Thymus (tissue), 11 donors: ENCODE measurements around the gene DNAJC8. TPM values are rescaled to one million over a fixed set of nuclear protein-coding genes. Genes with fewer than 3 reads are reported as not detected.

ENCODE experiments used
- DNase-seq, 9 donors: peaks; one replicate each; pipeline ENCODE4 v3.0.0-alpha.2; 2013; ENCODE audit warnings: low spot score in 9 of 9, low read depth in 6 of 9, missing footprints in 1 of 9
- H3K27ac ChIP-seq, 2 donors: one replicate each; pipeline ENCODE4 v1.5.1; 2013; ENCODE audit warnings: control low read depth in 1 of 2, low read depth in 1 of 2, low read length in 1 of 2, mild to moderate bottlenecking in 1 of 2, moderate library complexity in 1 of 2
- H3K27me3 ChIP-seq, 2 donors: one replicate each; pipeline ENCODE4 v1.5.1; 2013; ENCODE audit warnings: low read length in 1 of 2; ENCODE audit not compliant: control insufficient read depth in 2 of 2, insufficient read depth in 1 of 2
- H3K36me3 ChIP-seq, 2 donors: one replicate each; pipeline ENCODE4 v1.5.1; 2013; ENCODE audit warnings: low read length in 1 of 2, mild to moderate bottlenecking in 1 of 2, moderate library complexity in 1 of 2; ENCODE audit not compliant: control insufficient read depth in 2 of 2, insufficient read depth in 2 of 2
- H3K4me1 ChIP-seq, 2 donors: one replicate each; pipeline ENCODE4 v1.5.1; 2013; ENCODE audit warnings: low read length in 2 of 2; ENCODE audit not compliant: control insufficient read depth in 2 of 2, insufficient read depth in 2 of 2
- H3K4me3 ChIP-seq, 2 donors: one replicate each; pipeline ENCODE4 v1.5.1; 2013; ENCODE audit warnings: low read length in 2 of 2, control low read depth in 1 of 2, mild to moderate bottlenecking in 1 of 2
- H3K9me3 ChIP-seq, 2 donors: one replicate each; pipeline ENCODE4 v1.5.1; 2013; ENCODE audit warnings: low read length in 1 of 2, mild to moderate bottlenecking in 1 of 2; ENCODE audit not compliant: control insufficient read depth in 2 of 2, insufficient read depth in 1 of 2
- WGBS: extraction: QIAGEN DNeasy Blood & Tissue Kit; methylation state at CpG from one replicate; pipeline ENCODE4 v1.1.7; 2013; 5-methylcytosine and 5-hydroxymethylcytosine counted together
- polyA plus RNA-seq: library from polyadenylated mRNA; stranded (reverse); fragments of 200-250 nt; gene quantifications from one replicate; pipeline ENCODE4 v1.2.3, GENCODE V29; 2013
- total RNA-seq: library from RNA; stranded (reverse); fragments of 120-200 nt; gene quantifications from one replicate; pipeline ENCODE4 v1.2.4, GENCODE V29; 2013
- donor health status: healthy.

The DNAJC8 gene
- total and polyA plus RNA-seq, 2 donors: 104 to 146 TPM

DNA sequence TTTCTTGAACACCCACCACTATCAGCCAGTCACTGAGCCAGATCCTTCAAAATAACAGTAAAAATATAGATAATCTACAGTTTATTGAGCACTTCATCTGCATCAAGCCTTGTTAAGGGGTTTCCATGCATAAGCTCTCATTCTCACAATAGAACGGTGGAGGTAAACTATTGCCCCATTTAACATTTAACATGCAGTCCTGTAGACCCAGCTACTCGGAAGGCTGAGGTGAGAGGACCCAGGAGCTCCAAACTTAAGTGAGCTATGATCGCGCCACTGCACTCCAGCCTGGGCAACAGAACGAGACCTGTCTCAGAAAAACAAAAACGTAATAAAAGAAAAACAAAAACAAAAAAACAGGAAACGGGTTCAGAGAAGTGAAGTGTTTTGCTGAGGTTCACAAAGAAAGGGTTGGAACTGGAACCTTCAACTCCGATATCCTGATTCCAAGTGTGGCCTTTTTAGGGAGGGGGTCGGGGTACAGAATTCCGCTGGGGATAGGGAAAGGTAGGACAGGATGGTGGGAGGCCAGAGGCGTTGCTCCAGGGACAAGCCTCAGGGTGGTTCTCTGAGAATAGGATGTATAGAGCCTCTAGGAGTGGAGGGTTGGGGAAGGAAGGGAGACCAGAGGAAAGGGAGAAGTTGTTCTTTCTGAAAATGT lies 14.9 kb upstream of the DNAJC8 start:
- Histone ChIP-seq H3K4me3 (peak overlapping the region; percentile 19 to 69), H3K27me3 (no peaks in the 10 kb centered on the region), H3K9me3 (no peaks in the 10 kb centered on the region), H3K4me1 (peaks cover 17 to 47% of the 10 kb centered on the region in 2 donors), H3K27ac (peak overlapping the region; percentile 94), H3K36me3 (peaks cover 0 to 3% of the 10 kb centered on the region in 2 donors)
- WGBS: 77% methylated on average over 11 of the region's 11 CpGs
- DNase-seq: no peak

DNA sequence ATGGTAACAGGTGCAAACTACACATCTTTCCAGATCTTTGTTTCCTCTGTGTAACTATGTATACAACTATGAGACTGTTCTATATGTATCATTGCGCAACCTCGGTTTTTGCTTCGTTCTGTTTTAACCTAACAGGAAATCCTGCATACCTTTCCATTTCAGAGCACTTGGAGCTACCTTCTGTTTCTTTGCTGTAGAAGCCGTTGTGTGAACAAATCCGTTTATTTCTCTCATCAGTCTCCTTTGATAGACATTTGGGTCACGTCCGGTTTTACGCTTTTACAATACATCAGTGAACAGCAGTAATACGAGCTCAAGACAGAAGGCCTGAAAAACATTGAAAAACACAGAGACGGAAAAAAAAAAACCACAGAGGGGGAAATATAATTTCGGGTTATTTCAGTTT lies 13.6 kb upstream of the DNAJC8 start:
- 2% methylated on average over 11 of the region's 11 CpGs for WGBS
- peak overlapping the region; percentile 87 to 94 for H3K27ac ChIP-seq
- peak overlapping the region; percentile 67 to 69 for H3K4me3 ChIP-seq
- H3K9me3 ChIP-seq: no peaks in the 10 kb centered on the region
- peak in 7 of 9 donors; percentile 48 to 91 (median 69) for DNase-seq
- H3K27me3 ChIP-seq: no peaks in the 10 kb centered on the region
- H3K4me1 ChIP-seq: peaks cover 17 to 50% of the 10 kb centered on the region in 2 donors
- H3K36me3 ChIP-seq: peaks cover 0 to 3% of the 10 kb centered on the region in 2 donors

DNA sequence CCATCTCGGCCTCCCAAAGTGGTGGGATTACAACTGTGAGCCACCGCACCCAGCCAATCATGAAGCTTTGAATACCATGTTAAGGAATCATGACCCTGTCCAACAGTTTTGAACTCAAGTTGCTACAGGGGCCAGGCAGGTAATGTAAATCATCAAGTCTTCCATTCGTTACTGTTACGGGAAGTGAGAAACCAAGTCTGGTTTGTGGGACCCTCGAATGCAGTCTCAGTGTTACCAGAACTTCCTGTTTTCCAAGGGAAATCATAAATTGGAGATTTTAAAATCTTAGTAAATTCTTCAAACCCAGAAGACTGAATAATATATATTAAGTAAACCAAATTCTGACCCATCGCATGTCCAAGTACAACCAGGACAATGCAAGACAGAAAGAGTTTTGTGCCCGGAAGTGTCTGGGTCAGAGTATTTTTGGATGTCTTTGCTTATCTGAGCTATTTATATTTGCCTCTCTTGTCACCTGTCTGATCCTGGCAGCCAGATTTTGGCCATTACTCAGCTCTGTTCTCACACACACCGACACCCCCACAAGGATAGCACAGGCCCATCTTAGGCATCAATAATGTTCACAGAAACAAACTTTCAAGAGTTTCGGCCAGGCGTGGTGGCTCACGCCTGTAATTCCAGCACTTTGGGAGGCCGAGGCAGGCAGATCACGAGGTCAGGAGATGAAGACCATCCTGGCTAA lies 11.9 kb upstream of the DNAJC8 start:
- no peaks in the 10 kb centered on the region for H3K9me3 ChIP-seq
- peak overlapping the region; percentile 85 for H3K27ac ChIP-seq
- 78% methylated on average over 13 of the region's 13 CpGs for WGBS
- no peaks in the 10 kb centered on the region for H3K27me3 ChIP-seq
- peak in 1 of 9 donors; percentile 31 for DNase-seq
- H3K4me1 ChIP-seq: peaks cover 17 to 48% of the 10 kb centered on the region in 2 donors
- H3K4me3 ChIP-seq: no peak overlapping the region
- H3K36me3 ChIP-seq: peaks cover 3 to 7% of the 10 kb centered on the region in 2 donors

DNA sequence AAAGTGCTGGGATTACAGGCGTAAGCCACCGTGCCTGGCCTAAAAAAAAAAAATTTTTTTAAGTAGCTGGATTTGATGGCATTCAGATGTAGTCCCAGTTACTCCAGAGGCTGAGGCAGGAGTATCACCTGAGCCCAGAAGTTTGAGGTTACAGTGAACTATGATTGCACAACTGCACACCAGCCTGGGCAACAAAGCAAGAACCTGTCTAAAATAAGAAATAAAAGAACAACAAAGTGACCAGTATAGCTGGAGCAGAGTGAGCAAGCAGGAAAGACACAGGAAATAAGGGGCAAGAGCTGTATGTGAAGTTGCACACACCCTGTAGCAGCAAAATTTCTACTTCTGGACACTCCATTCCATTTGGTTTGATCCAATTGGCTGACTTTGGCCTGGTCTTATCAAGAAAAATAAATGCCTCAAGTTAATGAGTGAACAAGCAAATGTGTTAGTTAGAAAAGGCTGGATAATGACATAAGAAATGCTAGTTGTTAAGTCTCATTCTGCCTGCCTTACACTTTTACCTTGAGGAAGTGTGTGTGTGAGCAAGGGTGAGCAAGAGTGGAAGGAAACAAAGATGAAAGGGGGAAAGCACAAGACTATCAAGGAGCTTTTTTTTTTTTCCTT lies 11.0 kb upstream of the DNAJC8 start:
- H3K27ac ChIP-seq: peak overlapping the region; percentile 84 to 85
- peaks cover 15 to 41% of the 10 kb centered on the region in 2 donors for H3K4me1 ChIP-seq
- no peak overlapping the region for H3K4me3 ChIP-seq
- DNase-seq: peak in 5 of 9 donors; percentile 36 to 71 (median 53)
- no peaks in the 10 kb centered on the region for H3K27me3 ChIP-seq
- WGBS: 93% methylated on average over 2 of the region's 2 CpGs
- H3K9me3 ChIP-seq: no peaks in the 10 kb centered on the region
- H3K36me3 ChIP-seq: peaks cover 3 to 10% of the 10 kb centered on the region in 2 donors

DNA sequence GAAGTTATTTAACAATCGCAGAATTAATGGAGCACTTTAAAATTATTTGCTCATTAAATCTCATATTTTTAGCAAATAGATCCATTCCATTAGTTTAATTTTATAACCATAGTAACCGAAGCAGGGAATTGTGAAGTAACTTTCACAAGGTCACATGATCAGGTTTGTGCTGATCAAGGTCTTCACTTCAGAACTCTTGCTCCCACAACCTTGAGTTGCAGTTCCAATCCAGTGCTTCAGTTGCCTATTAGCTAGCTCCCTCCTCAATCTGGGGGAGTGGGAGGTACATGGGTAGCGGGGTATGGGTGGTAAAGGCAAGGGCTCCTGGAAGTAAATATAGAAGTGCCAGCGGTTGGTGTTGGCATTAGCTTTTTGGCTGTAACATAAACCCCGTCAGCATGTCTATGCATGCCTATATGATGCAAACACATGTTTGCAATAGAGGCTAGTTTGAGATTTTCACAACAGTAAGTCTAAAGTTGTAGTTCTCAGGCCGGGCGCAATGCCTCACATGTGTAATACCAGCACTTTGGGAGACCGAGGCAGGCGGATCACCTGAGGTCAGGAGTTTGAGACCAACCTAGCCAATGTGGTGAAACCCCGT lies 8.9 kb upstream of the DNAJC8 start:
- H3K36me3 ChIP-seq: peaks cover 3 to 19% of the 10 kb centered on the region in 2 donors
- H3K4me3 ChIP-seq: no peak overlapping the region
- WGBS: 98% methylated on average over 10 of the region's 10 CpGs
- H3K27ac ChIP-seq: no peak overlapping the region
- H3K9me3 ChIP-seq: no peaks in the 10 kb centered on the region
- H3K4me1 ChIP-seq: peaks cover 4 to 32% of the 10 kb centered on the region in 2 donors
- no peak for DNase-seq
- H3K27me3 ChIP-seq: no peaks in the 10 kb centered on the region

DNA sequence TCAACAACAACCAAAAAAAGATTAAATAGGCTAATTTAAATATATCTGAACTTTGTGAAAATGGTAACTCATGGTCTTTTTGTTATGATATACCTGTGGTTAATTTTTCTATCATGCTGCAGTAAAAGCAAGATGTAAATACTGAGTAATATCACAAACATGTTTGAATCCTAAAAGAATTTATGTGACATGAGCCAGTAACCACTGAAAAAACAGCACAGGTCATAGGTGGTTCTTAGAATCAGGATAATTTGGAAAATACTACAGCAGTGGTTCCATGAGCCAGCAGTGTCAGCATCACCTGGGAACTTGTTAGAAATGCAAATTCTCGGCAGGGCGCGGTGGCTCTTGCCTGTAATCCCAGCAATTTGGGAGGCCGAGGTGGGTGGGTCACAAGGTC lies 7.2 kb upstream of the DNAJC8 start:
- Histone ChIP-seq H3K27me3 (no peaks in the 10 kb centered on the region), H3K4me3 (no peak overlapping the region), H3K9me3 (peaks cover 0 to 2% of the 10 kb centered on the region in 2 donors), H3K36me3 (peaks cover 3 to 19% of the 10 kb centered on the region in 2 donors), H3K4me1 (peaks cover 4 to 37% of the 10 kb centered on the region in 2 donors), H3K27ac (no peak overlapping the region)
- 99% methylated on average over 4 of the region's 4 CpGs for WGBS
- DNase-seq: no peak

DNA sequence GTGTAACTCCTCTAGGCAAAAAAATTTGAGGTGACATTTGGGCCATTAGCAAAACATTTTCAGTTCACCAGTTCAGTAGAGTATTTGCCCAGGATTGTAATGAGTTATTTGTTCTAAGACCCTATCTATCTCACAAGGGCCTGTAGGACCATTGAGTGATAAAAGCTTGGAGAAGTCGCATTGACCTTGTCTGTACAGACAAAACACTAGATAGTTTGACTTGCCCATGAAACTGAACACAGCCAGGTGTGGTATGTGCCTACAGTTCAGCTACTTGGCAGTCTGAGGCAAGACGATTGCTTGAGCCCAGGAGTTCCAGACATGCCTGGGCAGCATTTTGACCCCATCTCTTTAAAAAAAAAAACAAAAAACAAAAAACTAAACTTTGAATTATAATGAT lies 6.2 kb upstream of the DNAJC8 start:
- Histone ChIP-seq H3K27me3 (no peaks in the 10 kb centered on the region), H3K4me3 (no peak overlapping the region), H3K4me1 (peaks cover 0 to 27% of the 10 kb centered on the region in 2 donors), H3K27ac (no peak overlapping the region), H3K9me3 (peaks cover 0 to 2% of the 10 kb centered on the region in 2 donors), H3K36me3 (peaks cover 2 to 19% of the 10 kb centered on the region in 2 donors)
- 96% methylated on average over 2 of the region's 2 CpGs for WGBS
- no peak for DNase-seq

DNA sequence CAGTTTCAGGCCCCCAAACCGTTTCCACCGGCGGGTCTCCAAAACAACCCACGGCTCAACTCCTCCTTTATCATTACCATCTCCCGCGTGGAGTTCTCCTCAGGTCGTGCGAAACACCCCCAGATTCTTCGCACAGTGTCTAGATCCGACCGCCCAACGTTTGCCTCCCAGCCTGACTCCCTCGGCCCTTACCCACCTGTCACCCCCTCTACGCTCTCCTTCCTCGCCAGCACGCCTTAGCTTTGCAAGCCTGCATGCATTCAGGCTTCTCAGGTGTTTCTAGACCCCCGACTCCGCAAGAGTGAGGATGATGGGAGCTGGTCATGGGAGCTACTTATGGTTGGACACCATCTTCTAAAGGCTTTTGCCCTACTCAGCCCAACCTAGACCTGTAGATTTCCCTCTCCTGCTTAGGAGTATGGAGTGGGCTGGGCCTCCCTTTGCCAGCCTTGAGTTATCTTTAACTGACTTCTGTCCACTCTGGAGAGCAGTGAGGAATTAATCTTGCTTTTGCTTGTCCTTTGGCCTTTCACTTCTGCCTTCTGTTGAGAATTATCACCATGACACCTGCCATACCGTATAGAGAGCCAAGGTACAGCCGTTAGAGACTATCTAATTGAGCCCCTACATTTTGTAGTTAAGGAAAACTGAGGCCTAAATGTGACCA lies 4.0 kb upstream of the DNAJC8 start:
- peaks cover 0 to 19% of the 10 kb centered on the region in 2 donors for H3K36me3 ChIP-seq
- H3K27ac ChIP-seq: peak overlapping the region; percentile 81 to 90
- H3K9me3 ChIP-seq: peaks cover 0 to 2% of the 10 kb centered on the region in 2 donors
- H3K4me1 ChIP-seq: peaks cover 4 to 26% of the 10 kb centered on the region in 2 donors
- H3K27me3 ChIP-seq: no peaks in the 10 kb centered on the region
- peak in 1 of 9 donors; percentile 43 for DNase-seq
- WGBS: 15% methylated on average over 20 of the region's 20 CpGs
- peak overlapping the region; percentile 82 for H3K4me3 ChIP-seq
